DMS79 treated with DMSO at 0.1 percent for 48 hours (cell line): ENCODE measurements around the gene GPER1.
A peak's percentile ranks its signal among the peaks of the same experiment; 100 is the strongest.
"Not testable (repeated sequence)": the region's sequence is repeated elsewhere in the genome, so short reads cannot be mapped to it uniquely, and the experiment has no call there.

Experiments
- DNase-seq: peaks from one replicate; lab custom pipeline; 2025; lab: John Stamatoyannopoulos, UW

The GPER1 gene

DNA sequence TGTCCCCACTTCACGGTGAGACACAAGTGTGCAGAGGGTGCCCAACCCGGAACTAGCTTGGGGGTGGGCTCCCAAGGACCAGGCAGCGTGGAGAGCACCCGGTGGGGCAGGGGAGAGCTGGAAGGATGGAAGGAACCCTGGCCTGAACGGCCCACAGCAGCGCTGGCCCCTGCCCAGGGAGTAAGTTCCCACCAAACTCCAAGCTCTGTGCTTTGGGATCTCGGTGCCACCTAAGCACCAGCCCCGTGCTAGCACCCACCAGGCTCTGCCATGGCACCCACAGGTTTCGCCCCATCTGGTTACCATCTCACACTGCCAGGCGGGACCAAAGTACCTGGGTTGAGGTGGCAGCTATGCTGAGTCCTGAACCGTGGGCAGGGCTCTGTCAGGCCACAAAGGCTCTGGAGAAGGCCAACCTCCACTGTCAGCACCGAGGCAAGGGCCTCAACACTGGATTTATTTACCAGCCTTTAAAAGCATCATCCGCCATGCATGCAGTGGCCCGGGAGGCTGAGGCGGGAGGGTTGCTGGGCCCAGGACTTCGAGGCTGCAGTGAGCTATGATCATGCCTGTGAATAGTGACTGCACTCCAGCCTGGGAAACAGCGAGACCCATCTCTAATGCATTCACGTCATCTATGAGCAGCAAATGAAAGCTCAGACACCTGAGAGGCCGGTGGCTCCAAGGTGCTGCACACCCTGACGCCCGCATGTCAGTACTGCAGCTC, 16.0 kb downstream of the GPER1 start:
- DNase-seq, result no peak

DNA sequence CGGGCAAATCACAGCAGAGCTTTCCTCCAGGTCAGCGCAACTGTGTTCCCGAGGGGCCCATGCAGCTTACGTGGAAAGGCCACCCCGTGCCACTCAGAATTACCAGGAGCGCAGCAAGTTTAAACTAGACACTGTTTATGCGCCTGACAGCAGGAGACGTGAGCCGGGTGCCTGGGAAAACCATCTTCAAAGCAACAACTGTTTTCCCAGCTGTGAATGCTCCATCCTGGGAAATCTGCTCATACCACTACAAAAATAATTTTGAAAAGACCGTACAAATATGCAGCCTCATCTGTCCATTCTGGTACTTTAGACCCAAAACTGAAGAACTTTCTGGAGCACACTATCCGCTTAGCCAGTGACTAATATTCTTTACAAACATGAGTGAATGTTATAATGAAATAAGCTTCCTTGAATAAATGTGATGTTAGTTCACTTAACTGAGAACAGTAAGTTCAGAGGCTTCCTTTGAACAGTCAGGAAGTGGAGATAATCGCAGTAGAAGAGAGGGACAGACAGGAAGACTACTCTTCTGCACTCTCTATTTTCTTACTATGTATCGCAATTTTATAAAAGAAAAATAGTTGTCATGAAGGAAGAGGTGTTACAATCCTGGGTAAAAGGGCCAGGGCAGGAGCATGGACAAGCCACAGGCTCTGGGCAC, 16.7 kb downstream of the GPER1 start:
- no peak for DNase-seq

- DNase-seq, result no peak
These were observed 17.3 kb downstream of the GPER1 start for GRCh38 chr7:1105189-1105588.

DNA sequence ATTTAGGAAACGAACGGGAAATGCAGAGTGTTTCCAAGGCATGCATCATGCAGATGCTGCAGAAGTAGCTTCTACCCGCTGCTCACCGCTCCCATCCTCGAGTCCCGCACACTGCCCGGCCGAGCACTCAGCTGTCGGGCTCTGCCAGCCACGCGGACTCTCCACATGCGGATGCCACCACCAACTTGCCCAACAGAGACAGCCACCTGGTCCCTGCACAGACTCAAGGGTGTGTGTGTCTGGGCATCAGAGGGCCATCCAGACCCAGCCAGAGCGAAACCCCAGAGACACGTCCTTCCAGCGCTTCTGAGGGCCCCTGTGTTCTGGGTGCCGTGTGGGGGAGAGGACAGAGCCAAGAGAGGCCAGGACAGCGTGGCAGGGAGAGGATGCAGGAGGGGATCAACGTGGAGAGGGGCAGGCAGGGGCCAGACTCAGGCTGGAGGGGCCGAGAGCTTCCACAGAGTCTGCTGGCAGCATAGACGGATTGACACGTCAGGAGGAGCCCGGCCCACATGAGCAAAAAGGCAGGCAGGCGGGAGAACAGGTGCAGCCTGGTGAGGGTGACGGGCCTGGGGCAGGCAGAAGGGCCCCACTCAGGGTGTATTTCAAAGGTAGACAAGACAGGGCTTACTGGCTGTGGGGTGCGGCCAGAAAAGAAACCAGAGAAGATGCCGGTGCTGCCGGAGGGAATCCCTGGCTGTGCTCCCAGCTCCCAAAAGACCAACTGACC, 18.3 kb downstream of the GPER1 start:
- no peak for DNase-seq

- DNase-seq, result no peak
These were observed 19.0 kb downstream of the GPER1 start for GRCh38 chr7:1106793-1107421.

DNA sequence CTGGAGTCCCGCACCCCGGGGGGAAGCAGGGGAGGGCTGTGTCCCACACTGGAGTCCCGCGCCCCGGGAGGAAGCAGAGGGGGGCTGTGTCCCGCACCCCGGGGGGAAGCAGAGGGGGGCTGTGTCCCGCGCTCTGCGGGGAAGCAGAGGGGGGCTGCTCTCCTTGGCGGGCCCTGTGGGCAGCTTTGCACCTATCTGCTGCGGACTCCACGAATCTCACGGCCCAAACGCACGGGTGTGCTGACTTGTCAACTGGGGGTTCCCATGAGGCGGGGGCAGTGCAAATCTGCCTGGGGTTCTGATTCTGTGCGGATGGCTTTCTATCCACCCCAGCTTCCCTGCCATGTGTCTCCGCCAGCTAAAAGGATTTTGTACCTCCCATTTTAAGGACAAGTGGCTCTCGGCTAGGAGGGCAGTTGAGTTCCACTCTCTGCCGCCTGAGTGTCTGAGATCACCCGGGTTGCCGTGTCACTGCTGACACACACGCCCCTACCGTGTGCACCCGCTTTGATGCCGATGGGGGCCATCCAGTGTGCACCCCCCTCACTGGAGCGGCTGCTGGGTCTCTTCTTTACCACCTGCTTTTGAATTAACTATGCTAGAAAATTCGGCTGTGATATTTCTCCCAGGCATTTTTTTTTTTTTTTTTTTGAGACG, 20.5 kb downstream of the GPER1 start:
- peak; percentile 28 for DNase-seq

DNA sequence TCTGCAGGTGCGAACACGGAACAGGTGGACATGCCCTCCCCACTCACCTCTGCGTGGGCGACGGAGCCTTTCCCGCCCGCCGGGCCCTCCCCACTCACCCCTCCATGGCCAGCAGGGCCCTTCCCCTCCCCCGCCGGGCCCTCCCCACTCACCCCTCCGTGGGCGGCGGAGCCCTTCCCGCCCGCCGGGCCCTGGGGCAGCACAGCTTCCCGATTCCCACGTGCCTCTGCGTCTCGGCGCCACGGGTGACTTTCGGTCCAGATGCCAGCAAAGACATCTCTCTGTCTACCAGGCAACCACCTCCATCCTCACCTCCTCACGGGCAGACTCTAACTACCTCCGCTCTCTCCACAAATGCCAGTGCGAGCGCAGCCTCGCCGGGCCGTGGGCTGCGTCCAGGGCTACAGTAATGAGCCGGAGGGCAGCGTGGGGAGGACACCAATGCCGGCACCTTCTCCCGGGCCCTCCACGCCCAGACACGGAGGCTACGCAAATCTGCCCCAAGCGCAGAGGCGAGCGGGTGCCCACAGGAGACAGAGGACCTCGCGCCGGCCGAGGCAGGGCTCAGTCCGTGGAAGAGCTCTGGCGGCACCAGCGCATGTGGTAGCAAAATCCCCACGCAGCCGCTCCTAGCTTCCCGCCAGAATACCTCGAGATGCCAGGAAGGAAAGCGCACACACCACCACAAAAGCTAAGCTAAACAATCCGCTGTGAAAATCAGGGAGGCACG, 21.8 kb downstream of the GPER1 start:
- no peak for DNase-seq

- DNase-seq, result no peak
These were observed 22.4 kb downstream of the GPER1 start for GRCh38 chr7:1110358-1110757.

- no peak for DNase-seq
These were observed 23.2 kb downstream of the GPER1 start for GRCh38 chr7:1111156-1111555.

GRCh38 chr7:1112109-1112508, 24.2 kb downstream of the GPER1 start:
- no peak for DNase-seq

GRCh38 chr7:1112625-1113547, 25.0 kb downstream of the GPER1 start:
- DNase-seq, result no peak

DNA sequence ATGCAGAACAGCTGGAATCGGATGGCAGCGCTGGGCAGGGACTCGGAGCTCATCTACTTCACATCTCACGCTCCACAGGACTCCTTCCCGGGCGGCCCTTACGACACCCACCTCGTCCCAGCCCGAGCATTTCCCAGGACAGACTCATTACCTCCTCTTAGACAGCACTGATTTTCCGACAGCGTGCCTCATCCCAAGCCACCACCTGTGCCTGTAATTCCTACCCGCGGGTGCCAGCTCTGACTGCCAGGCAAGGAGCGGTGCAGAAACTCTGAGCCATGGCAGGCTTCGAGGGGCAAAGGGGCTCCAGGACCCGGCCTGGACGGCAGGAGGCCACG, 25.6 kb downstream of the GPER1 start:
- no peak for DNase-seq

DNA sequence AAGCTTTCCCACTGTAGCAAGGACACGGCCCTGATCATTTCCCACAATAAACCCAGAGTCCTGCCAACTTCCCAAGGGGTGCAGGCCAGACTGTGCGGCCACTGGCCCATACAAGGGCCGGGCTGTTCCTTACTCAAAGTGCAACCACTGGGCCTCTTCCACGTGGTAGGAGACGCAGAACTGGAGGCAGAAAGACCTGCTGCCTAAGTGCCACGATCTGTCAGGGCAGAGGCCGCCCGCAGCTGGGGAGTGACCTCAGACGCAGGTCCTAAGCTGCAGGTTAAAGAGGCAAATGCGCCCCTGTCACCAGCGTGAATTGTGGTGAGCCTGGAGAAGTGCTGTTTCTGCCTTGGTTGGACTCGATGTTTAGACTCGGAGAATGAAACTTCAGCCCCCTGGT, 26.2 kb downstream of the GPER1 start:
- no peak for DNase-seq

GRCh38 chr7:1114505-1114904, 26.6 kb downstream of the GPER1 start:
- no peak for DNase-seq

DNA sequence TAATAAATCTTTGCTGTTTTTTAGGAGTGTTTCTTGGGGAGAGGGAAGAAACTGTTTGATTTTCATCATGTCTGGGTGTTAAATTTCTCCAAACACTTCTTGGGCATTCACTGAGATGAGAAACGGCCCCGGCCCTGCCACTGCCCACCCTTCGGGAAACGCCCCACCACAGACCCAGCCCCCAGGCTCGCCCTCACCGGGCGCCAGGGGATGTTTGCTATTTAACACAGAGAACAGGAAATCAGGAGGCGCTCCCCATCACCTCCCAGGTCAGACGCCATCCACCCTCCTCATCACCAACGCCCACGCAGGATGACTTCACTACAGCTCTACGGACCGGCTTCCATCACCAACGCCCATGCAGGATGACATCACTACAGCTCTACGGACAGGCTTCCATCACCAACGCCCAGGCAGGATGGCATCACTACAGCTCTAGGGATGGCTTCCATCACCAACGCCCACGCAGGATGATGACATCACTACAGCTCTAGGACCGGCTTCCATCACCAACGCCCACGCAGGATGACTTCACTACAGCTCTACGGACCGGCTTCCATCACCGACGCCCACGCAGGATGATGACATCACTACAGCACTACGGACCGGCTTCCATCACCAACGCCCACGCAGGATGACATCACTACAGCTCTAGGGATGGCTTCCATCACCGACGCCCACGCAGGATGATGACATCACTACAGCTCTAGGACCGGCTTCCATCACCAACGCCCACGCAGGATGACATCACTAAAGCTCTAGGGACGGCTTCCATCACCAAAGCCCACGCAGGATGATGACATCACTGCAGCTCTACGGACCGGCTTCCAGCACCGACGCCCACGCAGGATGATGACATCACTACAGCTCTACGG, 27.5 kb downstream of the GPER1 start:
- DNase-seq, result not testable (repeated sequence)

DNA sequence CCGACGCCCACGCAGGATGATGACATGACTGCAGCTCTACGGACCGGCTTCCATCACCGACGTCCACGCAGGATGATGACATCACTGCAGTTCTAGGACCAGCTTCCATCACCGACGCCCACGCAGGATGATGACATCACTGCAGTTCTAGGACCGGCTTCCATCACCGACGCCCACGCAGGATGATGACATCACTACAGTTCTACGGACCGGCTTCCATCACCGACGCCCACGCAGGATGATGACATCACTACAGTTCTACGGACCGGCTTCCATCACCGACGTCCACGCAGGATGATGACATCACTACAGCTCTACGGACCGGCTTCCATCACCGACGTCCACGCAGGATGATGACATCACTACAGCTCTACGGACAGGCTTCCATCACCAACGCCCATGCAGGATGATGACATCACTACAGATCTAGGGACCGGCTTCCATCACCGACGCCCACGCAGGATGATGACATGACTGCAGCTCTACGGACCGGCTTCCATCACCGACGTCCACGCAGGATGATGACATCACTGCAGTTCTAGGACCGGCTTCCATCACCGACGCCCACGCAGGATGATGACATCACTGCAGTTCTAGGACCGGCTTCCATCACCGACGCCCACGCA, 28.6 kb downstream of the GPER1 start:
- DNase-seq, result not testable (repeated sequence)

DNA sequence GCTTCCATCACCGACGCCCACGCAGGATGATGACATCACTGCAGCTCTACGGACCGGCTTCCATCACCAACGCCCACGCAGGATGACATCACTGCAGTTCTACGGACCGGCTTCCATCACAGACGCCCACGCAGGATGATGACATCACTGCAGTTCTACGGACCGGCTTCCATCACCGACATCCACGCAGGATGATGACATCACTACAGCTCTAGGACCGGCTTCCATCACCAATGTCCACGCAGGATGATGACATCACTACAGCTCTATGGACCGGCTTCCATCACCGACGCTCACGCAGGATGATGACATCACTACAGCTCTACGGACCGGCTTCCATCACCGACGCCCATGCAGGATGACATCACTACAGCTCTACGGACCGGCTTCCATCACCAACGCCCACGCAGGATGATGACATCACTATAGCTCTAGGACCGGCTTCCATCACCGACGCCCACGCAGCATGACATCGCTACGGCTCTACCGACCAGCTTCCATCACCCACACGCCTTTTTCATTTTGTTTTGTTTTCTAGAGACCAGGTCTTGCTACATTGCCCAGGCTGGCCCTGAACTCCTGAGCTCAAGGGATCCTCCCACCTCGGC, 29.5 kb downstream of the GPER1 start:
- no peak for DNase-seq

GRCh38 chr7:1119201-1119600, 31.3 kb downstream of the GPER1 start:
- DNase-seq, result no peak

DNA sequence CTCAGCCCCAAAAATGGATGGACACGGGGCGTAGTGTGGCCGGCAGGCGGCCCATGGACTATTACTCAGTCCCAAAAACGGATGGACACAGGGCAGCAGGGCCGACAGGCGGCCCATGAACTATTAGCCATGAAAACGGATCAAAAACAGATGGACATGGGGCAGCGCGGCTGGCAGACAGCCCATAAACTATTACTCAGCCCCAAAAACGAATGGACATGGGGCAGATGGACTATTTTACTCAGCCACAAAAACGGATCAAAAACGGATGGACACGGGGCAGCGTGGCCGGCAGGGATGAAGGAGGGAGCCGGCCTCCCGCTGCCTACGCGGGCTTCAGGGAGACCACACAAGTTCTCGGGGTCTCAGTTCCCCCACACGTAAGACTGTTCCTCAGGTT, 32.9 kb downstream of the GPER1 start:
- DNase-seq, result no peak
